ENCODE results near the gene CFAP57. TPM values are rescaled to one million over a fixed set of nuclear protein-coding genes. Genes with fewer than 3 reads are reported as not detected.

The CFAP57 gene
- total and polyA plus RNA-seq, 2 of the 8 experiments (the other 6 are each of a cell fraction or from before 2014, with no cell fraction given), result 0.20 to 0.80 TPM

DNA sequence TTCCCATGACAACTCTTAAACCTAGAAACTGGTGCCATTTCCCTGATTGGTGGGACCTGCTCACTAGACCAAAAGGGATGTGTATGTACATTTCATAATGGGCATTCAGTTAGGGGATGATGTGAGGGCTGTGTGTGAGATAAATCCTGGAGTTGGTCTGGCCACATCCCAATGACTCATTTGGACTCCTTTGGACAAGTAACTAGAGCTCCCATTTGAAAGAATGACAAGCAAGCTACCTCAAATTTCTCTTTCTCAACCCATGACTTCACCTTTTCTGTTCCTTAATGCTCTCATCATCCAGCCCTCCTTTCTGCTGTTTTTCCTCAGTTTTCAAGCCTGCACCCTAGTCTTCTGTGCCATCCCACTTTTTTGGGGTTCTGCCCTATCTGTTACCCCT is 27.9 kb upstream of the CFAP57 start:
- Histone ChIP-seq H3K79me2 (ENCODE audit: control insufficient read depth in 1 of 2, insufficient read depth in 2 of 2, low read length in 2 of 2) (no peaks in the 10 kb centered on the region), H3K4ac (replicated peaks; ENCODE audit: insufficient read length, low read depth, low read length) (no peak overlapping the region), H3K36me3 (ENCODE audit: control insufficient read depth in 2 of 4, insufficient read depth in 4 of 4, low read length in 3 of 4) (no peaks in the 10 kb centered on the region), H4K20me1 (replicated peaks in 1 of 2; ENCODE audit: control insufficient read depth in 1 of 2, insufficient read depth in 2 of 2, low read length in 2 of 2) (no peaks in the 10 kb centered on the region), H2AFZ (ENCODE audit: low read length) (no peak overlapping the region), H2BK5ac (ENCODE audit: low read depth, low read length) (no peak overlapping the region), H3K4me2 (ENCODE audit: insufficient read depth in 1 of 2, low read depth in 2 of 2, low read length in 2 of 2) (no peak overlapping the region; a peak in 1 of 4 replicates), H2BK120ac (replicated peaks; ENCODE audit: low read depth, low read length) (no peak overlapping the region), H3K27me3 (replicated peaks in 1 of 4; ENCODE audit: control insufficient read depth in 3 of 4, extremely low read depth in 1 of 4, insufficient read depth in 3 of 4, low read length in 3 of 4) (no peaks in the 10 kb centered on the region), H4K5ac (ENCODE audit: insufficient read length, low read depth, low read length) (no peak overlapping the region), H3K56ac (replicated peaks; ENCODE audit: insufficient read length, low read depth, low read length) (no peak overlapping the region), H3K14ac (ENCODE audit: insufficient read length) (no peak overlapping the region), H2BK12ac (ENCODE audit: low read depth, low read length) (no peak overlapping the region; the same call in 1 of the 2 replicates), H3K4me3 (ENCODE audit: extremely low read depth in 1 of 4, insufficient read depth in 2 of 4, low read depth in 3 of 4, low read length in 4 of 4) (no peak overlapping the region), H2AK5ac (ENCODE audit: low read depth, low read length) (no peak overlapping the region), H3K23me2 (ENCODE audit: low read depth, low read length) (peaks cover 4% of the 10 kb centered on the region), H3K27ac (ENCODE audit: low read depth, low read length) (no peak overlapping the region), H3K23ac (ENCODE audit: insufficient read length) (no peak overlapping the region), H2BK15ac (ENCODE audit: low read length) (no peak overlapping the region), H3K79me1 (ENCODE audit: low read depth, low read length) (no peaks in the 10 kb centered on the region), H4K8ac (ENCODE audit: extremely low read depth, insufficient read depth, low read length) (no peak overlapping the region), H3K9me3 (ENCODE audit: insufficient read depth in 2 of 2, low read depth in 1 of 2, low read length in 1 of 2) (no peaks in the 10 kb centered on the region), H3K18ac (ENCODE audit: extremely low read depth, low read length) (no peak overlapping the region), H4K91ac (replicated peaks; ENCODE audit: insufficient read length, low read length) (no peak overlapping the region), H3K4me1 (replicated peaks in 1 of 4; ENCODE audit: control insufficient read depth in 3 of 4, insufficient read depth in 4 of 4, low read length in 3 of 4) (peaks cover 0 to 9% (median 0%) of the 10 kb centered on the region in 4 experiments; a peak in 3 of 7 replicates), H3K9ac (replicated peaks in 1 of 4; ENCODE audit: extremely low read depth in 1 of 4, low read depth in 3 of 4, low read length in 3 of 4) (no peak overlapping the region), H2BK20ac (ENCODE audit: low read length) (no peak overlapping the region)
- no peak for FAIRE-seq
- DNase-seq (ENCODE audit: low read depth in 1 of 2, low spot score in 2 of 2), result no peak
- ChIA-PET POLR2A (ENCODE audit: partially characterized antibody) (interaction anchor here (1.0 kb wide), 3 partner anchors 10 to 23 kb away, joined by 3 to 4 read pairs (median 3); no protein-coding TSS in a partner anchor), CTCF (ENCODE audit: partially characterized antibody) (interaction anchor here (0.6 to 3.1 kb wide), 21 partner anchors 8 to 312 kb away, joined by 3 to 14 read pairs (median 4); no protein-coding TSS in a partner anchor)
- TF ChIP-seq SIX5 (IDR thresholded peaks at IDR 0.05; ENCODE audit: low read depth, low read length) (no peak), NRF1 (IDR thresholded peaks at IDR 0.05; ENCODE audit: low read depth, low read length) (no peak), RBBP5 (IDR thresholded peaks at IDR 0.05; ENCODE audit: borderline replicate concordance, low read depth, low read length) (no peak), CEBPB (IDR thresholded peaks at IDR 0.05; ENCODE audit: low read depth, low read length) (no peak), SUZ12 (IDR thresholded peaks at IDR 0.05; ENCODE audit: low read length) (no peak), SRF (IDR thresholded peaks at IDR 0.05; ENCODE audit: low read depth, low read length) (no peak), HDAC2 (IDR thresholded peaks at IDR 0.05; ENCODE audit: borderline replicate concordance in 1 of 2, low read depth in 2 of 2, low read length in 2 of 2) (no peak), FOSL1 (IDR thresholded peaks at IDR 0.05; ENCODE audit: insufficient read depth, low read depth, low read length) (no peak), JUND (IDR thresholded peaks at IDR 0.05; ENCODE audit: low read length) (no peak), TEAD4 (IDR thresholded peaks at IDR 0.05; ENCODE audit: low read depth, low read length) (no peak), CHD1 (IDR thresholded peaks at IDR 0.05; ENCODE audit: low read depth, low read length) (no peak), TCF12 (IDR thresholded peaks at IDR 0.05; ENCODE audit: low read depth, low read length) (no peak), MAFK (IDR thresholded peaks at IDR 0.05; ENCODE audit: low read depth, low read length) (no peak), GABPA (IDR thresholded peaks at IDR 0.05; ENCODE audit: borderline replicate concordance, insufficient read depth, low read length) (no peak), KDM1A (IDR thresholded peaks at IDR 0.05; ENCODE audit: borderline replicate concordance, low read length) (no peak), CTBP2 (IDR thresholded peaks at IDR 0.05; ENCODE audit: borderline replicate concordance, insufficient read depth, insufficient read length, low read length) (no peak)

All from H1 (cell line).